Duodenal mucosa (tissue), 2 donors: ENCODE measurements around the gene ANKRD44.

Experiments
- H3K27ac ChIP-seq: one replicate; pipeline ENCODE4 v1.7.0; 2013; ENCODE audit warnings: low read depth, low read length
- H3K27me3 ChIP-seq, 2 donors: one replicate each; pipeline ENCODE4 v1.7.0; 2013; ENCODE audit warnings: low read length in 2 of 2, control low read depth in 1 of 2; ENCODE audit not compliant: insufficient read depth in 2 of 2, control insufficient read depth in 1 of 2
- H3K36me3 ChIP-seq, 2 donors: one replicate each; pipeline ENCODE4 v1.7.0; 2013; ENCODE audit warnings: low read length in 2 of 2, control low read depth in 1 of 2; ENCODE audit not compliant: insufficient read depth in 2 of 2, control insufficient read depth in 1 of 2
- H3K4me1 ChIP-seq, 2 donors: one replicate each; pipeline ENCODE4 v1.7.0; 2013; ENCODE audit warnings: low read length in 2 of 2, control low read depth in 1 of 2; ENCODE audit not compliant: insufficient read depth in 2 of 2, control insufficient read depth in 1 of 2
- H3K4me3 ChIP-seq, 2 donors: one replicate each; pipeline ENCODE4 v1.7.0; 2013; ENCODE audit warnings: low read length in 2 of 2, low read depth in 1 of 2
- H3K9ac ChIP-seq, 2 donors: one replicate each; pipeline ENCODE4 v1.7.0; 2013; ENCODE audit warnings: low read length in 2 of 2, low read depth in 1 of 2
- H3K9me3 ChIP-seq, 2 donors: one replicate each; pipeline ENCODE4 v1.7.0; 2013; ENCODE audit warnings: low read length in 2 of 2, control low read depth in 1 of 2; ENCODE audit not compliant: control insufficient read depth in 1 of 2

Gene ANKRD44

DNA sequence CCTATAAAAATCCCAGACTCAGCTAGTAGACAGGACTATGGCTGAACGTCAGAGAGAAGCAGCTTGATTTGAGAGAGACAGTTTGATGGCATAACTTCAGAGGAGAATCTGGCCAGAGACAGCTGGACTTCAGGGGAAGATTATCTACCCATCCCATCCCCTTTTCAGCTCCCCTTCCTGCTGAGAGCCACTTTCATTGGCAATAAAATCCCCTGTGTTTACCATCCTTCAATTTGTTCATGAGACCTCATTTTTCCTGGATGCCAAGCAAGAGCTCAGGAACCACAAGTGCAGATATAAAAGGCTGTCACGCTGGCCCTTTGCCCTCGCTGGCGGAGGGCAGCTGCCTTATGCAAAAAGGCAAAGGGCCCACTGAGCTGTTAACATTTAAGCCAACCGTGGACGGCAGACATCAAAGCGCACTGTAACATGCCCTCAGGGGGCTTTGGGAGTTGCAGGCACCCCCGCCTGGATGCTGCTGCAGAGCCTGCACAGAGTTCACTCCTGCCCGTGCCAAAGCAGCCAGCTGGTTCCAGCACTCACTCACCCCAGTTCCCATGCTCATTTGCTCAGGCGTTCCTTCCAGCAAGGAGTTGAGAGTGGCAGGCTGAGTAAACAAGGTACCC lies 219.7 kb downstream of the ANKRD44 start:
- Histone ChIP-seq H3K9me3 (no peaks in the 10 kb centered on the region), H3K36me3 (peaks cover 0 to 3% of the 10 kb centered on the region in 2 donors), H3K27ac (no peak overlapping the region), H3K4me3 (no peak overlapping the region), H3K27me3 (no peaks in the 10 kb centered on the region), H3K4me1 (no peaks in the 10 kb centered on the region), H3K9ac (no peak overlapping the region)

DNA sequence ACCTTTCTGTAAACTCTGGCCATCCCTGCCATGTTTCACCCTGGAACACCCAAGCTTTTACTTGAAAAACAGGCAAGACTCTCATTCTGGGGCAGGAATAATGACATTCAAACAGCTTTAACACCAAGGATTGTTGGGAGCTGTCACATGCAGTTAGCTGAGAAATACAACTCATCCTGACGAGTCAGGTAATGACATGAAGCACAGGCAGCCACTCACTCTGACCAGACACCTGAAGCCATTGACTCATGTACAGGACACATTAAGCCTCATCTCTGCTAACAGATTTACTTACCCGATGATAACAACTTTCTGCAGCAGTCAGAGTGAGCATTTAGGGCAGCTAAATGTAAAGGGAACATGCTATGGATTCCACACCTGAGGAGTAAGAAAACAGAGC lies 220.9 kb downstream of the ANKRD44 start:
- Histone ChIP-seq H3K27me3 (no peaks in the 10 kb centered on the region), H3K9ac (no peak overlapping the region), H3K27ac (no peak overlapping the region), H3K4me1 (no peaks in the 10 kb centered on the region), H3K9me3 (no peaks in the 10 kb centered on the region), H3K4me3 (no peak overlapping the region), H3K36me3 (no peaks in the 10 kb centered on the region)

DNA sequence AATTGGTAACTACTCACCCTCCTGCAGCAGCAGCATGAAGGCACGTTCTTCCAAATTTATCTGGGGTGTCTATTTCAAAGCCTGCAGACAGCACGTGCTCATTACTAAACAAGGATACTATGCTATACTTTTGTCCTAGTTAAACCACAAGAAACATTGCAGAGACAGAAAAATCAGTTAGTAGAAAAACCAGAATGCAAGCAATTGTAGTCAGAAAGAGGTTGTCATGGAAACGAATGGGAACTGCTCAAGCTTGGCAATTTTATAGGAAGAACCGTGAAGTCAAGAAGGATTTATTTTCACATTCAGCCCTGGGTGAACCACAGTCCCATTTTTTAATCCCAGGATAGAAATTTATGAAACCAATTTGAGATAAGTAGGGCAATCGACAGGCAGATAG lies 221.9 kb downstream of the ANKRD44 start:
- no peaks in the 10 kb centered on the region for H3K36me3 ChIP-seq
- H3K4me3 ChIP-seq: no peak overlapping the region
- H3K9ac ChIP-seq: no peak overlapping the region
- no peaks in the 10 kb centered on the region for H3K9me3 ChIP-seq
- H3K4me1 ChIP-seq: no peaks in the 10 kb centered on the region
- H3K27me3 ChIP-seq: no peaks in the 10 kb centered on the region
- no peak overlapping the region for H3K27ac ChIP-seq

DNA sequence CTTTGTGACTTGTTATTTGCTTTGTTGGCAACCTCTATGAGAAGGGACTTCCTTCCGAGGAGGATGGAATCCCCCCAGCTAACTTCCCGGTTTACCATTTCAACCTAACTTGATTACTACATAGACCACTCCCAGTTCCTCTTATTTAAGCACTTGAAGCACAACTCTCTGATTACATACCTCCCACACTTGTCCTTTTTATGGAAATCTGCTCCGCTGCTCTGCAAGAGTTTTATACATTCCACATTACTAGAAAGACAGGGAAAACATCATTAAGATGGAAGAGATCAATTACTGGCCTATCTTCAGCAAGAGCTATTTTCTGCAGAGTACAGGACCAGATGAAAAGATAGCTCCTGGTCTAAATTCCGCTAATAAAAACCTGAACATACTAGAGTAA lies 224.1 kb downstream of the ANKRD44 start:
- Histone ChIP-seq H3K9ac (no peak overlapping the region), H3K4me1 (no peaks in the 10 kb centered on the region), H3K36me3 (no peaks in the 10 kb centered on the region), H3K27ac (no peak overlapping the region), H3K27me3 (no peaks in the 10 kb centered on the region), H3K9me3 (no peaks in the 10 kb centered on the region), H3K4me3 (no peak overlapping the region)

DNA sequence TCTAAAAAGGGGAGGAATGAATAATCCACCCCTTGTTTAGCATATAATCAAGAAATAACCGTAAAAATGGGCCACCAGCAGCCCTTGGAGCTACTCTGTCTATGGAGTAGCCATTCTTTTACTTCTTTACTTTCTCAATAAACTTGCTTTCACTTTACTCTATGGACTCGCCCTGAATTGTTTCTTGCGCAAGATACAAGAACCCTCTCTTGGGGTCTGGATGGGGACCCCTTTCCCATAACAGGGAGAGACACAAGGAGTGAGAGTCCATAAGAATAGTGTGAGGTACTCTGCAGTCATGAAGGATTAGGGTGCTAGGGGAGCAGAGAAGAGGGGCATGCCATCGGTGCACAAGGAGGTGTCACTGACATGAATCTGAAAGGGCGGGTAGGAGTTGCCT lies 224.9 kb downstream of the ANKRD44 start:
- H3K36me3 ChIP-seq: no peaks in the 10 kb centered on the region
- no peak overlapping the region for H3K27ac ChIP-seq
- no peaks in the 10 kb centered on the region for H3K27me3 ChIP-seq
- no peak overlapping the region for H3K9ac ChIP-seq
- no peaks in the 10 kb centered on the region for H3K9me3 ChIP-seq
- no peak overlapping the region for H3K4me3 ChIP-seq
- H3K4me1 ChIP-seq: no peaks in the 10 kb centered on the region

DNA sequence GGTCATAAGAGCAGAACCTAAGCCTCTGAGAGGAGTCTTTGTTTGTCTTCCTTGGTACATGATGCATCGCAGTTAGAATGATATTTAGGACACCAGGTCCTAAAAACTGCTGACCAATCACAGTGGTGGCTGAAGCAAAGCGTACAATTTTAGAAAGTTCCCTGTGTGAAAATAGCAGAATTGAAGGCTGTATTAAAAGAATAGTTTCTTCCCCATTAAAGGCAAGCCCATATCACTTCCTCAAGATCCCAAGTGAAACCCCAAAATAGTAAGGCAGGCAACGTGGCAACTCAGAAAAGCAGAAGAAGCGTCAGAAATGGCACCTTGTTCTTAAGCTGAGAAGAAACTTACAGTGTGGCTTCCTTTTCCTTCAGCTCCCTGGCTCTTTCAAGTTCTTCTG lies 229.3 kb downstream of the ANKRD44 start:
- H3K27ac ChIP-seq: no peak overlapping the region
- no peaks in the 10 kb centered on the region for H3K9me3 ChIP-seq

DNA sequence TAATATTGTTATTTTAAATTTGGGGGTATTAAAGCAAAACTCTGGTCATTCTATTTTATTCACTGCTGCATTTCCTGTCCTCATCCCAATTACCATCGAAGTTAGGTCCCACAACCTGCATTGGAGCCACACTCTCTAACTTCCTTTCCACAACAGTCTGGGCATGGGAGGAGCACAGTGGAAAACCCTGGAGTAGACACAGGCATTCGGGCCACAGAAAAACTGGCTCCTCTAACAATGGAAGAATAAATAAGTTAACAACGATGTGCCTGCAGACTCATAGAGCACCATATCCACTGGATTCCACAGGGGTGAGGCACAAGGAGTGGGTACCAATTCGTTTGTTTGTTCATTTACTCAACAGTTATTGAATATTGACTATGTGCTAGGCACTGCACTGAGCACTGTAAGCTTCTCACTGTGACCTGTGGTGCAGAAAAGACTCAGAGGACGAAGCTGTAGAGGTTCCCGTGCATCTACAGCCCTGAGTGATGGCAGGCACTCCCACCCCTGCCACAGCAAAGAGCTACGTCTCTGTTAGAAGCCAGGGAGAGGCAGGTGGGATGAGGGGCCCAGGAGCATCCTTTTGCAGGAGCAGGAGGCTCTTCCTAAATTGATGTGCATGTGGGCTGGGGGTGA lies 229.9 kb downstream of the ANKRD44 start:
- Histone ChIP-seq H3K4me1 (peaks cover 0 to 7% of the 10 kb centered on the region in 2 donors), H3K4me3 (no peak overlapping the region), H3K9ac (no peak overlapping the region), H3K9me3 (no peaks in the 10 kb centered on the region), H3K27me3 (no peaks in the 10 kb centered on the region), H3K27ac (no peak overlapping the region), H3K36me3 (peaks cover 0 to 8% of the 10 kb centered on the region in 2 donors)

More for the DNA sequence above, 229.3 kb downstream of the ANKRD44 start:
- no peak overlapping the region for H3K9ac ChIP-seq
- H3K4me3 ChIP-seq: no peak overlapping the region
- peaks cover 0 to 7% of the 10 kb centered on the region in 2 donors for H3K4me1 ChIP-seq
- peaks cover 0 to 4% of the 10 kb centered on the region in 2 donors for H3K36me3 ChIP-seq
- no peaks in the 10 kb centered on the region for H3K27me3 ChIP-seq

DNA sequence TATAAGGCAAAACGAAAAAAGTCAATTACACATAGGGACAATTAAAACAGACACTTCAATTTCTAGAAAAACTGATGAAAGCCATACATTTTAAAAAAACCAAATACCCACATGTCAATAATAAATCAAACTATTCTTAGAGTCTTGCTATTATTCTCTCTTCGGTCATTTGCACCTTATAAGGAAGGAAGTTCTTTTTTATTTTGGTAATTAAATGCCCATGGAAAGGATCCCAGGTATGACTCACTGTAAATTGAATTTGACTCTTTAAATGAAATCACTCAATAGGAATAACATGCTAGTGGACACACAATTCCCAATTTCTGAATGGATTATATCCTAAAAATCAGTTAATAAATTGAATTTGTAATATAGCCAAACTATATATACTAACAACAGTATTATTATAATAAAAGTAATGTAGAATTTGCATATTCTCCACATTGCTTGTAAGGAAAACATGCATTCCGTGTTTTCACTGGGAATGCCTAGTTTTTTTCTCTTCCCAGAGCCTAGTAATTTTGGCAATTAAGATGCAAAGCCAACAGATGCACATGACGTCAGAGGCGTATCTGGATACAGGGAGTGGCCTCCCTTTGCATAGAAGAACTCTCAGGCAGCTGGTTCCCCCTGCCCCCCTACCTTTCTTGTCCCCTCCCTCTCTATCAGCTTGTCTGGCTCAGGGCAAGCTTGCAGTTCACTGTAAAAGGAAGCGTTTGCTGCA lies 230.6 kb downstream of the ANKRD44 start:
- Histone ChIP-seq H3K27ac (no peak overlapping the region), H3K9me3 (no peaks in the 10 kb centered on the region), H3K4me3 (no peak overlapping the region), H3K36me3 (peaks cover 0 to 8% of the 10 kb centered on the region in 2 donors), H3K4me1 (peaks cover 0 to 7% of the 10 kb centered on the region in 2 donors), H3K9ac (no peak overlapping the region), H3K27me3 (no peaks in the 10 kb centered on the region)

DNA sequence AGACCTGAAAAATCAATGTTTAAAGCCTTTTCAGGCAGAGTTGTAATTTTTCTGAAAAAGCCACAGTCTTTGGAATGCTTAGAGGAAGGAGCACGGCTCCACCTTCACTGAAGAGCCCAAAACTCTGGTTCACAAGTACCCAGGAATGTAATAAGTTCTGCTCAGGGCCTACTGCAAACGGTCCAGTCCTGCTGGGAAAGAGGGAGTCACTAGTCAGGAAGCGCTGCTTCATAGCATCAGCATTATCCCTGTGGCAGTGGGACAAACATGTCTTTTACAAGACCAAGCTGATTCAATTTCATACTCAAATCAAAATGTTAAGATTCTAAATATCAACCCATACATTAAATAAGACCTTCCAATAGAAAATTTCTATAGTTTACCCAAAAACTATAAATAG lies 231.2 kb downstream of the ANKRD44 start:
- peaks cover 0 to 7% of the 10 kb centered on the region in 2 donors for H3K4me1 ChIP-seq
- H3K27me3 ChIP-seq: no peaks in the 10 kb centered on the region
- no peak overlapping the region for H3K4me3 ChIP-seq
- peaks cover 0 to 8% of the 10 kb centered on the region in 2 donors for H3K36me3 ChIP-seq
- no peak overlapping the region for H3K27ac ChIP-seq
- no peak overlapping the region for H3K9ac ChIP-seq
- no peaks in the 10 kb centered on the region for H3K9me3 ChIP-seq

DNA sequence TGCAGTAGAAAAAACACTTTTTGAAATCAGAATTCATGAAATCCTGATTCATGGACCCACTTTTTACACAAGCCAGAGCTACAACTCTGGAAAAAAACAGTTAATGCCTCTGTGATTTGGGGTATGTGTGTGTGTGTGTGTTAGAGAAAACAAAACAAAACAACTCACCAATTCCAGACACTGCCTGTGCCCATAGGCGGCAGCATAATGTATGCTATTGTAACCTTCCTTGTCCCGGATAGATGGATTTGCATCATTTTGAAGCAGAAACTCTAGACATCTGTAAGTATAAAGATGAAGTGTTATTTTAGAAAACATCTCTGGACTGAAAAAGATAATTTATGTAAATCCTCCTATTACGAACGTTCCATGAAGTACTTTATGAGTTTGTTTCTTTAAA lies 232.0 kb downstream of the ANKRD44 start:
- peaks cover 0 to 8% of the 10 kb centered on the region in 2 donors for H3K36me3 ChIP-seq

More for the DNA sequence above, 232.0 kb downstream of the ANKRD44 start:
- H3K4me1 ChIP-seq: peaks cover 0 to 7% of the 10 kb centered on the region in 2 donors
- H3K9me3 ChIP-seq: no peaks in the 10 kb centered on the region
- no peaks in the 10 kb centered on the region for H3K27me3 ChIP-seq
- no peak overlapping the region for H3K27ac ChIP-seq
- H3K4me3 ChIP-seq: no peak overlapping the region
- no peak overlapping the region for H3K9ac ChIP-seq
